ENCODE results near the gene FKBP3.
A peak's percentile ranks its signal among the peaks of the same experiment; 100 is the strongest.

GRCh38 chr14:45083976-45084722 lies 50.1 kb downstream of the FKBP3 start, which contains the start of gene PRPF39:
- peak; percentile 92 to 98 for TF ChIP-seq POLR2A (IDR thresholded peaks at IDR 0.05; ENCODE audit: insufficient read depth in 1 of 2, low read depth in 2 of 2, low read length in 2 of 2)
- no peak for TF ChIP-seq ZNF232 (CRISPR knock-in tag; IDR thresholded peaks at IDR 0.05; ENCODE audit: borderline replicate concordance)
- TF ChIP-seq ZBTB49 (CRISPR knock-in tag; IDR thresholded peaks at IDR 0.05; ENCODE audit: borderline replicate concordance), result no peak
- 0 out of 2 replicates have a peak, but pooled peaks have one; percentile 9 for TF ChIP-seq CTCF (CRISPR knock-in tag; IDR thresholded peaks at IDR 0.05)
- TF ChIP-seq ZFP62 (CRISPR knock-in tag; IDR thresholded peaks at IDR 0.05), result no peak
- TF ChIP-seq TARDBP (CRISPR knock-in tag; IDR thresholded peaks at IDR 0.05), result no peak
- TF ChIP-seq MAFK (conservative IDR thresholded peaks at IDR 0.05 in 1 of 2, IDR thresholded peaks at IDR 0.05 in 1 of 2; ENCODE audit: low read length in 2 of 2), result no peak
- TF ChIP-seq ZNF224 (CRISPR knock-in tag; IDR thresholded peaks at IDR 0.05), result no peak
